ENCODE results near the gene PITX3.

PITX3 gene

GRCh38 chr10:102241444-102242117 is at the start of gene PITX3:
PITX3 (minus strand) TSS chr10:102241512; CDS start chr10:102232080, 9,432 bp downstream.
- DNase-seq (ENCODE audit: low read depth, low spot score), result peak; percentile 96

DNA sequence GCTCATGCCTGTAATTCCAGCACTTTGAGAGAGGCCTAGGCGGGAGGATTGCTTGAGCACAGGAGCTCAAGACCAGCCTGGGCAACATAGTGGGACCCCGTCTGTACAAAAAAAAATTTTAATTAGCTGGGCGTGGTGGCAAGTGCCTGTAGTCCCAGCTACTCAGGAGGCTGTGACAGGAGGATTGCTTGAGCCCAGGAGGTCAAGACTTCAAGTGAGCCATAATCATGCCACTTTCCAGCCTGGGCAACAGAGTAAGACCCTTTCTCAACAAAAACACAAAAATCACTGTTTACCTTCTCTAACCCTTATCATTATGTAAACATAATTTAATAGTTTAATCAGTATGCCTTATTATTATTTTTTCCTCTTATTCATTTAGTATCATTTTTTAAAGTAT is 48.5 kb upstream of the PITX3 start:
- DNase-seq (ENCODE audit: low read depth, low spot score), result no peak

GRCh38 chr10:102289356-102289755 is 48.0 kb upstream of the PITX3 start:
- DNase-seq (ENCODE audit: low read depth, low spot score), result no peak

DNA sequence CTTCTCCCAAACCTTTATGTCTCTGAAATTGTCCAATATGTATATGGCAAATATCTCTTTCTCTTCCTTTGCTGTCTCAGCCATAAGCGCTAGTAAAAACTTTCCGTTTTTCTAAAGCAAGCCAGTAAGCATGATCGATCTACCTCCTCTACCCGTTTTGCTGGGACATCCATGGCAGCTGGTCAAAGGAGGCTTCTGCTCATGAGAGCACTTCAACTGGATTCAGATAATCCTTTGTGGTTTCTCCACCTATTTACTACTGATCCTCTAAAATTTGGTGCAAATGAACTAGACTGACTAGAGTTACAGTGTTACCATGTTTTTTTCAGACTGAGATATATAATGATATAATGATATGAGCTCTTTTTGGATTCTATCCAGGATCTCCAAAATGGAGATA is 46.7 kb upstream of the PITX3 start:
- DNase-seq (ENCODE audit: low read depth, low spot score), result no peak

GRCh38 chr10:102287538-102287937 is 46.2 kb upstream of the PITX3 start:
- no peak for DNase-seq (ENCODE audit: low read depth, low spot score)

GRCh38 chr10:102286216-102286615 is 44.9 kb upstream of the PITX3 start:
- DNase-seq (ENCODE audit: low read depth, low spot score), result no peak

- no peak for DNase-seq (ENCODE audit: low read depth, low spot score)
Measured at GRCh38 chr10:102285133-102285532, 43.8 kb upstream of the PITX3 start.

DNA sequence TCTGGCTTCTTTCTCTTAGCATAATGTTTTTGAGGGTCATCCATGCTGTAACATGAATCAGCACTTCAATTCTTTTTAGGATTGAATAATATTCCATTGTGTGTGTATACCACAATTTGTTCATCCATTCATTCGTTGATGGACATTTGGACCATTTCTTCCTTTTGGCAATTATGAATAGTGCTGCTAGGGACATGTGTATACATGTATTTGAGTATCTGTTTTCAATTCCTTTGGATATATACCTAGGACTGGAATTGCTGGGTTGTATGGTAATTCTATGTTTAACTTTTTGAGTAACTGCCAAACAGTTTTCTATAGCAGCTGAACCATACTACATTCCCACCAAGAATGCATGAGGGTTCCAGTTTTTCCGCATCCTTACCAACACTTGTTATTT is 43.2 kb upstream of the PITX3 start:
- no peak for DNase-seq (ENCODE audit: low read depth, low spot score)

- DNase-seq (ENCODE audit: low read depth, low spot score), result no peak
Measured at GRCh38 chr10:102283890-102284289, 42.6 kb upstream of the PITX3 start.

DNA sequence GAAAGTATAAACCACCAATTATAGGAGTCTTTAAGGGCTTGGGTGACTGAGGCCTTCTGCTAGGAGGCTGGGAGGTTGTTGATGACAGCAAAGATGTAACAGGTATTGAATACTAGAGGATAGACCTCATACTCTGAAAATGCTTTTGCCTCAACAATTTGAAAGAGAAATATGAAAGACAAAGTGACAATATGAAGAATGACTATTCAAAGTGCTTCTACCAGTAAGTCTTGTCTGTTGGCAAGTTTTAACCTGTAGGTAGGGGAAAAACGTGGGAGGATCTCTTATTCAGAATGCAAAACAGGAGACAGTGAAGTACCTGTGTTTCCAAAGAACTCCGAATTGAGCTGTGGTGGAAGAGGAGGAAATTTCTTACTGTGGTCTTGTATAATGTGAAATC is 42.2 kb upstream of the PITX3 start:
- no peak for DNase-seq (ENCODE audit: low read depth, low spot score)

- no peak for DNase-seq (ENCODE audit: low read depth, low spot score)
Measured at GRCh38 chr10:102281102-102281487, 39.8 kb upstream of the PITX3 start.

DNA sequence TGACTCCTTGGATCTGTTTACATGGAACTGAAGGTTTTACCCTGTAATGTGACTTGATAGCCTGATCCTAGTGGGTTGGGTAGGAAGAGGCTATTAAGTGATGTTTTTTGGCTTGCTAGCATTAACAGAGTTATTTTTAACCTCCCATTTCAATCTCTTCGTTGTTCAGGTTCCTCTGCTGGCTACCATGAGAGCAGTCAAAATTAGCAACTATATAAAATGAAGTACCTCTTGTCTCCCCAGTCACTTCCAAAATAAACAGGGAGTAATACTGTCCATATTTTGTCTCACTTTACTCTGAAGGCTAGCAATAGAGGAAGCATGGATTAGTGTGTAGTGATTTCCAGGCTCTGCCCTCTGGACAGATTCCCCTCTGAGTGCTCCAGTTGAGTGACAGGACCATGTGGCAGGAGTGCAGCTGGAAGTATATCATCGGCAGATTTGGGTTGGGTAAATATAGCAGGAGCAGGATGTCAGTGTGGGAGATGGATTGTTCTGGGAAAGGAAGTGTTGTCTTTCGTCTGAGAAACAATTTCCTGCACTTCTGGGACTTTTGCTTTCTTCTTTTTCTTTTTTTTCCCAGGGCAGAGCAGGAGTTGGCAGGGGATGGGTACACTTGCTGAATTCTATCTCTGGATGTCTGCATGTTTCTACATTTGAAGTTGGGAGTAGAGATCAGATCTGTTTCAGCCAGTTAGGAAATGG is 39.2 kb upstream of the PITX3 start:
- no peak for DNase-seq (ENCODE audit: low read depth, low spot score)

GRCh38 chr10:102279104-102279503 is 37.8 kb upstream of the PITX3 start:
- no peak for DNase-seq (ENCODE audit: low read depth, low spot score)

- no peak for DNase-seq (ENCODE audit: low read depth, low spot score)
Measured at GRCh38 chr10:102275343-102275742, 34.0 kb upstream of the PITX3 start.

- peak; percentile 36 for DNase-seq (ENCODE audit: low read depth, low spot score)
Measured at GRCh38 chr10:102274062-102274461, 32.8 kb upstream of the PITX3 start.

- DNase-seq (ENCODE audit: low read depth, low spot score), result no peak
Measured at GRCh38 chr10:102269017-102269416, 27.7 kb upstream of the PITX3 start.

GRCh38 chr10:102268375-102268888 is 27.1 kb upstream of the PITX3 start:
- DNase-seq (ENCODE audit: low read depth, low spot score), result peak; percentile 37

GRCh38 chr10:102267748-102268147 is 26.4 kb upstream of the PITX3 start:
- DNase-seq (ENCODE audit: low read depth, low spot score), result peak; percentile 45

DNA sequence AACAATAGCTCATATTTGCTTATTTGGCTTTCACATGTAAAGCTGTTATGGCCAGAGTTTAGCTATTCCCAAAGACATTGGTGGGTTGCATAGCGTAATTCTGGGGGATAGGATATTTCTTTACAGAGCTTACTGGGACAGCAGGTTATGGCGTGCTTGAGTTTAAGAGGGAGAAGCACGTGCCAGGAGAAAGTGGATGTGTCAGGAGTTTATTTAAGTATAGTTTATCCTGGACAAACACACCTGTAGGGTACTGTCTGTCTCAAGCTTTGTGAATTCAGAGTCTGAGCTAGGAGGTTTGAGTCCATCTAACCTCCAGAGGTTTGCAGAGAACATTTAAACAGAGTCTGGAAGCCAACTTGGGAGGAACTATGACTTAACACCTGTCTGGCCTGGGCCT is 25.4 kb upstream of the PITX3 start:
- no peak for DNase-seq (ENCODE audit: low read depth, low spot score)

GRCh38 chr10:102264371-102264770 is 23.1 kb upstream of the PITX3 start:
- no peak for DNase-seq (ENCODE audit: low read depth, low spot score)

GRCh38 chr10:102262744-102263370 is 21.5 kb upstream of the PITX3 start:
- DNase-seq (ENCODE audit: low read depth, low spot score), result no peak

- DNase-seq (ENCODE audit: low read depth, low spot score), result no peak
Measured at GRCh38 chr10:102261842-102262241, 20.5 kb upstream of the PITX3 start.

DNA sequence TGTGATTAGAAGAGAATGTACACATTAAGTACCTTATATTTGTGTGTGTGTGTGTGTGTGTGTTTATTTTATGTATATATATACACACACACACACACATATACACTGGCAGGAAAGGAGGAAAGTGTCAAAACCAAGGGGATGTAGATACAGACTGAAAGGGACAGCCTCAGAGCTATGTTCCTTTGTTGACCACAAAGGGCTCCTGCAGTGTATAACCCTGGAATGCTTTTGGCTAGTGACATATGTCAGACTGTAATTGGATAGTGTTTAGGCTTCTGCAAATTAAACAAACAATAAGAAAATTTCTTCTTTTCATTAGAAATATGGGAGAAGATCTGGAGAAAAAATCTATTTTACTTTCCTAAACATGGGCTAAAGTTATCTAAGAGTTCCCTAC is 19.9 kb upstream of the PITX3 start:
- no peak for DNase-seq (ENCODE audit: low read depth, low spot score)
